PC-3 (cell line): Measurements from ENCODE around the gene RPS29. TPM values are rescaled to one million over a fixed set of nuclear protein-coding genes. Genes with fewer than 3 reads are reported as not detected.
A peak's percentile ranks its signal among the peaks of the same experiment; 100 is the strongest.

ENCODE experiments used
- ATAC-seq: fragments of 200-7000 bp; cut with Tn5 transposase; 2 replicates; pipeline ENCODE4 v1.9.1; 2020; ENCODE audit warnings: mild to moderate bottlenecking, moderate library complexity
- BruUV-seq: library from RNA; stranded (reverse); fragments of 400-500 nt; replicated peaks from 2 replicates; lab custom pipeline; 2021; lab: Mats Ljungman, UMichigan
- CTCF ChIA-PET: fragments of 300-600 bp; sonication (Branson Sonifier 250); formaldehyde crosslinking; loops from one replicate; lab custom pipeline; 2022; ENCODE audit warnings: antibody characterized with exemption; lab: Charles Lee
- POLR2A ChIA-PET: fragments of 300-600 bp; sonication (Branson Sonifier 250); formaldehyde crosslinking; loops from one replicate; lab custom pipeline; 2022; ENCODE audit warnings: antibody characterized with exemption; ENCODE audit not compliant: unreplicated experiment; lab: Charles Lee
- DNase-seq: peaks from one replicate; pipeline ENCODE4 v3.0.0-alpha.2; 2015
- H2AFZ ChIP-seq: fragments of 300-600 bp; sonication (generic); 2 replicates; pipeline ENCODE4 v1.6.0; 2016; ENCODE audit warnings: antibody characterized with exemption, low read length
- H3F3A ChIP-seq: fragments of 300-600 bp; sonication (generic); one replicate; pipeline ENCODE4 v1.6.0; 2017; ENCODE audit warnings: antibody characterized with exemption, low read length, control low read depth, mild to moderate bottlenecking; ENCODE audit not compliant: unreplicated experiment
- H3K27ac ChIP-seq: fragments of 300-600 bp; sonication (generic); 2 replicates; pipeline ENCODE4 v1.5.1; 2016; ENCODE audit warnings: mild to moderate bottlenecking, low read length
- H3K27me3 ChIP-seq: fragments of 300-600 bp; sonication (generic); 2 replicates; pipeline ENCODE4 v1.6.1; 2016; ENCODE audit warnings: low read length, mixed read lengths
- H3K36me3 ChIP-seq: fragments of 300-600 bp; sonication (generic); 2 replicates; pipeline ENCODE4 v1.6.1; 2016; ENCODE audit warnings: low read depth, mixed run types, low read length, mixed read lengths
- H3K4me1 ChIP-seq: fragments of 300-600 bp; sonication (generic); 2 replicates; pipeline ENCODE4 v1.5.1; 2016; ENCODE audit warnings: low read length; ENCODE audit not compliant: insufficient read depth
- H3K4me2 ChIP-seq: fragments of 300-600 bp; sonication (generic); 2 replicates; pipeline ENCODE4 v1.6.0; 2016; ENCODE audit warnings: low read length
- H3K4me3 ChIP-seq: fragments of 300-600 bp; sonication (generic); 2 replicates; pipeline ENCODE4 v1.5.1; 2016; ENCODE audit warnings: mild to moderate bottlenecking, low read length, mixed read lengths
- H3K79me2 ChIP-seq: fragments of 300-600 bp; sonication (generic); 2 replicates; pipeline ENCODE4 v1.6.1; 2017; ENCODE audit warnings: low read length, mixed read lengths
- H3K9ac ChIP-seq: fragments of 300-600 bp; sonication (generic); 2 replicates; pipeline ENCODE4 v1.6.0; 2016; ENCODE audit warnings: mild to moderate bottlenecking, low read length
- H3K9me2 ChIP-seq: fragments of 300-600 bp; sonication (generic); replicated peaks from 2 replicates; pipeline ENCODE4 v1.6.1; 2016; ENCODE audit warnings: mixed run types, low read length, mixed read lengths
- H3K9me3 ChIP-seq: fragments of 300-600 bp; sonication (generic); 2 replicates; pipeline ENCODE4 v1.6.1; 2016; ENCODE audit warnings: low read length, mixed read lengths
- H4K20me1 ChIP-seq: fragments of 300-600 bp; sonication (generic); 2 replicates; pipeline ENCODE4 v1.6.1; 2016; ENCODE audit warnings: low read length, mixed read lengths
- CTCF ChIP-seq: fragments of 300-600 bp; sonication (generic); conservative IDR thresholded peaks from 2 replicates; pipeline ENCODE4 v1.5.1; 2017; ENCODE audit warnings: antibody characterized with exemption, low read depth, mild to moderate bottlenecking, low read length
- EZH2 ChIP-seq: fragments of 300-600 bp; sonication (generic); IDR thresholded peaks from one replicate; pipeline ENCODE4 v1.6.1; 2017; ENCODE audit warnings: antibody characterized with exemption, mild to moderate bottlenecking, low read length; ENCODE audit not compliant: unreplicated experiment
- EZH2phosphoT487 ChIP-seq: fragments of 300-600 bp; sonication (generic); IDR thresholded peaks from 2 replicates; pipeline ENCODE4 v1.6.1; 2018; ENCODE audit warnings: mild to moderate bottlenecking, antibody characterized with exemption, low read length, borderline replicate concordance
- intact Hi-C: fragments of 100-400 bp; cut with micrococcal nuclease; formaldehyde crosslinking; loops from 2 replicates; pipeline ENCODE4 v1.9.0; 2023
- total RNA-seq: library from RNA; depleted of rRNA; stranded (reverse); fragments of >200 nt; gene quantifications from 2 replicates; pipeline ENCODE4 v1.2.3, GENCODE V29; 2014

The RPS29 gene
- total RNA-seq, 1 experiment from 2014 or later, result 1,912 TPM

- Histone ChIP-seq H3K4me1 (peaks cover 28% of the 10 kb centered on the region), H3K27me3 (no peaks in the 10 kb centered on the region), H3K4me3 (peak overlapping the region; percentile 71), H3K27ac (peak overlapping the region; percentile 88), H3K4me2 (peak overlapping the region; percentile 81), H3K9me3 (no peaks in the 10 kb centered on the region), H4K20me1 (peaks cover 14% of the 10 kb centered on the region), H3K36me3 (peaks cover 14% of the 10 kb centered on the region), H3F3A (no peaks in the 10 kb centered on the region), H2AFZ (peak overlapping the region; percentile 91), H3K9ac (peak overlapping the region; percentile 99), H3K79me2 (peaks cover 95% of the 10 kb centered on the region), H3K9me2 (no peaks in the 10 kb centered on the region)
- ATAC-seq, result peak; percentile 78
- peak; percentile 97 for DNase-seq
- intact Hi-C loops, result loop anchor here (1.0 to 2.0 kb wide), 5 partner anchors 47 to 218 kb away; partner anchors contain the start of genes KLHDC1, NEMF and RPS29
- BruUV-seq, result no TSS peak
- CTCF ChIA-PET, result interaction anchor here (0.5 to 1.5 kb wide), 19 partner anchors 8 to 356 kb away, joined by 3 to 21 read pairs (median 5); partner anchors contain the start of genes KLHDC2, MGAT2, NEMF and RPL36AL
- TF ChIP-seq EZH2 (no peak), CTCF (peak; percentile 94)
- POLR2A ChIA-PET, result interaction anchor here (0.5 to 1.6 kb wide), 10 partner anchors 10 to 1371 kb away, joined by 3 to 25 read pairs (median 6); partner anchors contain the start of genes KLHDC2, MGAT2, RPL36AL and RPS29
Observed at GRCh38 chr14:49633640-49634546, 47.7 kb upstream of the RPS29 start.

GRCh38 chr14:49623941-49624839 lies 38.0 kb upstream of the RPS29 start:
- Histone ChIP-seq H3K4me2 (peak overlapping the region; percentile 96), H3K4me3 (peak overlapping the region; percentile 92), H2AFZ (no peak overlapping the region), H3K36me3 (peaks cover 8% of the 10 kb centered on the region; the same call in 1 of the 2 replicates), H3K9me3 (no peaks in the 10 kb centered on the region), H3K9me2 (no peaks in the 10 kb centered on the region), H3K79me2 (peaks cover 88% of the 10 kb centered on the region), H3K27me3 (no peaks in the 10 kb centered on the region), H4K20me1 (peaks cover 23% of the 10 kb centered on the region), H3K9ac (peak overlapping the region; percentile 92; the same call in 1 of the 2 replicates), H3K27ac (peak overlapping the region; percentile 41), H3K4me1 (peaks cover 27% of the 10 kb centered on the region), H3F3A (peaks cover 5% of the 10 kb centered on the region)
- no TSS peak for BruUV-seq
- ATAC-seq (peak; percentile 9), DNase-seq (peak; percentile 80)
- CTCF ChIA-PET, result interaction anchor here (0.5 to 1.2 kb wide), 7 partner anchors 10 to 228 kb away, joined by 3 to 7 read pairs (median 3); partner anchors contain the start of genes LRR1 and NEMF
- POLR2A ChIA-PET, result interaction anchor here (0.5 to 1.5 kb wide), 7 partner anchors 8 to 379 kb away, joined by 3 to 18 read pairs (median 3); partner anchors contain the start of genes KLHDC2 and RPS29
- intact Hi-C loops, result loop anchor here (2.0 to 5.0 kb wide), 2 partner anchors 68 to 161 kb away; partner anchors contain the start of gene KLHDC1
- TF ChIP-seq CTCF, result no peak
- TF ChIP-seq EZH2phosphoT487, result no peak
- no peak for TF ChIP-seq EZH2
